ENCODE results near the gene ZC4H2. TPM values are rescaled to one million over a fixed set of nuclear protein-coding genes. Genes with fewer than 3 reads are reported as not detected.

The ZC4H2 gene
- total RNA-seq, 1 donor from 2014 or later: 11.0 TPM

- ChIA-PET POLR2A (no interaction called here), CTCF (no interaction called here)
- intact Hi-C loops (cut with micrococcal nuclease): no loop called here
- DNase-seq (no peak), ATAC-seq (ENCODE audit: low read depth) (no peak)
- peaks cover 4% of the 10 kb centered on the region for H3K9me3 Mint-ChIP-seq
- no peak for TF ChIP-seq CTCF (IDR thresholded peaks at IDR 0.05)
- peaks cover 3% of the 10 kb centered on the region for H3K36me3 Mint-ChIP-seq (ENCODE audit: low read depth)
- H3K4me3 Mint-ChIP-seq: no peak overlapping the region
- no peaks in the 10 kb centered on the region for H3K4me1 Mint-ChIP-seq
- H3K27ac Mint-ChIP-seq: no peak overlapping the region
- no peaks in the 10 kb centered on the region for H3K27me3 Mint-ChIP-seq
Observed at GRCh38 chrX:64867217-64867616, 109.0 kb downstream of the ZC4H2 start.

Other genes starting within 250 kb of the ZC4H2 start
- 0.83 and 1.6 TPM in 2 replicates for gene ZC3H12B, start 58.4 kb upstream of the ZC4H2 start, total RNA-seq

Data from activated B cell treated with CpG ODN at 0.5 μM for 24 hours (primary cell).